ENCODE measurements around the gene VWA3B.

DNA sequence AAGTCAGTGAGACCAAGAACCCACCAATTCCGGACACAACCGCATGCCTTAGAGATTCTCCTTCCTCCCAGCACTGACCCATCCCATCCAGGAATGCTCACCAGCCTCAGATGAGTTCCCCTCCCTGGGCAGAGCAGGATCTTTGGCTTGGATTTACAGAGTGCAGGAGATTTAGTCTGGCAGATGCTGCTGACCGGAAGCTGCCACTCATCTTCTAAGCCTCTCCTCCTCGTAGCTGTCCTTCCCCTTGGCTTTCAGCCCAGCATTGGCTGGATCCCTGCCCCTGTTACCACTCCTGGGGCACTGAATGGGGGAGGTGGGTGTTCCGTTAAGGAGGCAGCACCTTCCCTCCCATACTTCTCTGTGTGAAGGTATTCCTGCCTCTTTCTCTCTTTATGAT, 53.2 kb downstream of the VWA3B start:
- TF ChIP-seq, protein P1, sequence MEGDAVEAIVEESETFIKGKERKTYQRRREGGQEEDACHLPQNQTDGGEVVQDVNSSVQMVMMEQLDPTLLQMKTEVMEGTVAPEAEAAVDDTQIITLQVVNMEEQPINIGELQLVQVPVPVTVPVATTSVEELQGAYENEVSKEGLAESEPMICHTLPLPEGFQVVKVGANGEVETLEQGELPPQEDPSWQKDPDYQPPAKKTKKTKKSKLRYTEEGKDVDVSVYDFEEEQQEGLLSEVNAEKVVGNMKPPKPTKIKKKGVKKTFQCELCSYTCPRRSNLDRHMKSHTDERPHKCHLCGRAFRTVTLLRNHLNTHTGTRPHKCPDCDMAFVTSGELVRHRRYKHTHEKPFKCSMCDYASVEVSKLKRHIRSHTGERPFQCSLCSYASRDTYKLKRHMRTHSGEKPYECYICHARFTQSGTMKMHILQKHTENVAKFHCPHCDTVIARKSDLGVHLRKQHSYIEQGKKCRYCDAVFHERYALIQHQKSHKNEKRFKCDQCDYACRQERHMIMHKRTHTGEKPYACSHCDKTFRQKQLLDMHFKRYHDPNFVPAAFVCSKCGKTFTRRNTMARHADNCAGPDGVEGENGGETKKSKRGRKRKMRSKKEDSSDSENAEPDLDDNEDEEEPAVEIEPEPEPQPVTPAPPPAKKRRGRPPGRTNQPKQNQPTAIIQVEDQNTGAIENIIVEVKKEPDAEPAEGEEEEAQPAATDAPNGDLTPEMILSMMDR (conservative IDR thresholded peaks at IDR 0.05; ENCODE audit: low read depth, low read length) = no peak
- TF ChIP-seq POLR2A (IDR thresholded peaks at IDR 0.05; ENCODE audit: low read depth, low read length) (no peak), RAD21 (IDR thresholded peaks at IDR 0.05; ENCODE audit: low read length) (no peak), MXI1 (IDR thresholded peaks at IDR 0.05; ENCODE audit: borderline replicate concordance, low read depth, low read length) (no peak)
- TF ChIP-seq, protein P2, sequence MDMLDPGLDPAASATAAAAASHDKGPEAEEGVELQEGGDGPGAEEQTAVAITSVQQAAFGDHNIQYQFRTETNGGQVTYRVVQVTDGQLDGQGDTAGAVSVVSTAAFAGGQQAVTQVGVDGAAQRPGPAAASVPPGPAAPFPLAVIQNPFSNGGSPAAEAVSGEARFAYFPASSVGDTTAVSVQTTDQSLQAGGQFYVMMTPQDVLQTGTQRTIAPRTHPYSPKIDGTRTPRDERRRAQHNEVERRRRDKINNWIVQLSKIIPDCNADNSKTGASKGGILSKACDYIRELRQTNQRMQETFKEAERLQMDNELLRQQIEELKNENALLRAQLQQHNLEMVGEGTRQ (IDR thresholded peaks at IDR 0.05; ENCODE audit: low read depth, low read length) = no peak

All from IMR-90 (cell line).